ENCODE data around the gene KCNQ1. TPM values are rescaled to one million over a fixed set of nuclear protein-coding genes. Genes with fewer than 3 reads are reported as not detected.

KCNQ1 gene
- total RNA-seq, 1 experiment from 2014 or later, result 1.0 TPM

GRCh38 chr11:2651826-2652271, 207.0 kb downstream of the KCNQ1 start:
- Mint-ChIP-seq H3K27me3 (ENCODE audit: insufficient read depth, unreplicated experiment) (no peaks in the 10 kb centered on the region), H3K9me3 (ENCODE audit: unreplicated experiment) (peaks cover 81% of the 10 kb centered on the region), H3K27ac (ENCODE audit: unreplicated experiment) (no peak overlapping the region), H3K36me3 (ENCODE audit: insufficient read depth, unreplicated experiment) (peaks cover 80% of the 10 kb centered on the region), H3K4me3 (ENCODE audit: unreplicated experiment) (no peak overlapping the region), H3K4me1 (ENCODE audit: low read depth, unreplicated experiment) (no peaks in the 10 kb centered on the region)
- Histone ChIP-seq H3K4me3 (ENCODE audit: low read depth, low read length) (no peak overlapping the region), H3K36me3 (ENCODE audit: control insufficient read depth, insufficient read depth, low read length) (no peaks in the 10 kb centered on the region), H3K9me3 (peaks cover 86% of the 10 kb centered on the region), H3K27me3 (replicated peaks; ENCODE audit: control insufficient read depth, insufficient read depth, low read length) (no peaks in the 10 kb centered on the region), H3K4me1 (no peaks in the 10 kb centered on the region)
- no peak for DNase-seq
- intact Hi-C loops (cut with micrococcal nuclease; ENCODE audit: unreplicated experiment), result no loop called here
- POLR2A ChIA-PET, result no interaction called here
- CTCF ChIA-PET, result no interaction called here
- TF ChIP-seq, protein P1, sequence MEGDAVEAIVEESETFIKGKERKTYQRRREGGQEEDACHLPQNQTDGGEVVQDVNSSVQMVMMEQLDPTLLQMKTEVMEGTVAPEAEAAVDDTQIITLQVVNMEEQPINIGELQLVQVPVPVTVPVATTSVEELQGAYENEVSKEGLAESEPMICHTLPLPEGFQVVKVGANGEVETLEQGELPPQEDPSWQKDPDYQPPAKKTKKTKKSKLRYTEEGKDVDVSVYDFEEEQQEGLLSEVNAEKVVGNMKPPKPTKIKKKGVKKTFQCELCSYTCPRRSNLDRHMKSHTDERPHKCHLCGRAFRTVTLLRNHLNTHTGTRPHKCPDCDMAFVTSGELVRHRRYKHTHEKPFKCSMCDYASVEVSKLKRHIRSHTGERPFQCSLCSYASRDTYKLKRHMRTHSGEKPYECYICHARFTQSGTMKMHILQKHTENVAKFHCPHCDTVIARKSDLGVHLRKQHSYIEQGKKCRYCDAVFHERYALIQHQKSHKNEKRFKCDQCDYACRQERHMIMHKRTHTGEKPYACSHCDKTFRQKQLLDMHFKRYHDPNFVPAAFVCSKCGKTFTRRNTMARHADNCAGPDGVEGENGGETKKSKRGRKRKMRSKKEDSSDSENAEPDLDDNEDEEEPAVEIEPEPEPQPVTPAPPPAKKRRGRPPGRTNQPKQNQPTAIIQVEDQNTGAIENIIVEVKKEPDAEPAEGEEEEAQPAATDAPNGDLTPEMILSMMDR (IDR thresholded peaks at IDR 0.05; ENCODE audit: insufficient read depth in 1 of 2, low read depth in 1 of 2, low read length in 1 of 2, severe bottlenecking in 1 of 2, unreplicated experiment in 1 of 2), result no peak
- BruUV-seq (replicated peaks), result no TSS peak

DNA sequence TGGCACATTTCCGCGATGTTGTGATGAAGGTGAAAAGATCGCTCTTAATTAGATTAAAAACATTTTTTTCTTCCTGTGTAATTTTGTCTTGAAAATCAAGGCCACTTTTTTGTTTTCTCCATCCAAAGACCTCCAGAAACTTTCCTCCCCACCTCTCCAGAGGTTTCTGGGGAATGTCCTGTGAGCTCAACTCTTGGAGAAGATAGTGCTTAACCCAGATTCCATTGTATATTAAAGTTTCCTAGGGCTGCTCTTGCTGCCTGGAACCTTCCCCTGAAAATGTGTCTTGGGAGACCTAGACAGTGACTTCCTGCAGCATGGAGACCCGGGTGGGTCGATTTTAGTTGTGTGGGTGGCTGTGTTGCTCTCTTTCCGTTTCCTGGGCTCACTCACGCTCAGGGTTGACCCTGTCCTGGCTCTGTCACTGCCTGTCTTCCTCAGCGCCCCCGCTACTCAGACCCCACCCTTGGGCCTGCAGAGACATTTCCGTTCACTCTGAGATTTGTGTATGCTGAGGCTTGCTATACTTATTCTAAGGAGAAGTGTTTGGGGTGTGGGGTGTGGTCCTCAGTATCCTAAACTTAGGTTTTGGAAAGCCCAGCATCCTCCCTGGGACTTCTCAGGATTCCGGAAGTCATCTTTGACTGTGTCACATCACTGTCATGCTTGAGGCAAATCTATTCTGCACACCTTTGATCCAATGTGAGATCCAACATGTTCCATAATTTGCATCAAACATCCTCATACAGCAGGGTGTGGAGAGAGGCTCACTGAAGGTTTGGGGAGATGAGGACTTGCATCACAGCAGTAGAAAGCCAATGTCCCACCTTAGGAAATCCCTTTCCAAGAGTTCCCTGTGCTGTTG, 207.8 kb downstream of the KCNQ1 start:
- H3K9me3 ChIP-seq, result peaks cover 84% of the 10 kb centered on the region
- no peak overlapping the region for H3K4me3 Mint-ChIP-seq (ENCODE audit: unreplicated experiment)
- no peaks in the 10 kb centered on the region for H3K36me3 ChIP-seq (ENCODE audit: control insufficient read depth, insufficient read depth, low read length)
- H3K4me1 ChIP-seq, result no peaks in the 10 kb centered on the region
- BruUV-seq (replicated peaks), result no TSS peak
- DNase-seq, result no peak
- H3K27me3 Mint-ChIP-seq (ENCODE audit: insufficient read depth, unreplicated experiment), result no peaks in the 10 kb centered on the region
- no peak overlapping the region for H3K4me3 ChIP-seq (ENCODE audit: low read depth, low read length)
- H3K27ac Mint-ChIP-seq (ENCODE audit: unreplicated experiment), result no peak overlapping the region
- H3K4me1 Mint-ChIP-seq (ENCODE audit: low read depth, unreplicated experiment), result no peaks in the 10 kb centered on the region
- H3K36me3 Mint-ChIP-seq (ENCODE audit: insufficient read depth, unreplicated experiment), result peaks cover 77% of the 10 kb centered on the region
- peaks cover 81% of the 10 kb centered on the region for H3K9me3 Mint-ChIP-seq (ENCODE audit: unreplicated experiment)
- ChIA-PET CTCF (no interaction called here), POLR2A (interaction anchor here (0.6 kb wide), 1 partner anchor 103 kb away, joined by 3 read pairs; no protein-coding TSS in a partner anchor)
- H3K27me3 ChIP-seq (replicated peaks; ENCODE audit: control insufficient read depth, insufficient read depth, low read length), result no peaks in the 10 kb centered on the region
- intact Hi-C loops (cut with micrococcal nuclease; ENCODE audit: unreplicated experiment), result no loop called here
- TF ChIP-seq, protein P1 (IDR thresholded peaks at IDR 0.05; ENCODE audit: insufficient read depth in 1 of 2, low read depth in 1 of 2, low read length in 1 of 2, severe bottlenecking in 1 of 2, unreplicated experiment in 1 of 2), result no peak

- ChIA-PET CTCF (no interaction called here), POLR2A (interaction anchor here (0.6 kb wide), 1 partner anchor 102 kb away, joined by 3 read pairs; no protein-coding TSS in a partner anchor)
- intact Hi-C loops (cut with micrococcal nuclease; ENCODE audit: unreplicated experiment), result no loop called here
- no peaks in the 10 kb centered on the region for H3K27me3 ChIP-seq (replicated peaks; ENCODE audit: control insufficient read depth, insufficient read depth, low read length)
- peaks cover 81% of the 10 kb centered on the region for H3K9me3 Mint-ChIP-seq (ENCODE audit: unreplicated experiment)
- no peak overlapping the region for H3K27ac Mint-ChIP-seq (ENCODE audit: unreplicated experiment)
- H3K36me3 Mint-ChIP-seq (ENCODE audit: insufficient read depth, unreplicated experiment), result peaks cover 74% of the 10 kb centered on the region
- no peaks in the 10 kb centered on the region for H3K4me1 Mint-ChIP-seq (ENCODE audit: low read depth, unreplicated experiment)
- BruUV-seq (replicated peaks), result no TSS peak
- DNase-seq, result no peak
- peaks cover 87% of the 10 kb centered on the region for H3K9me3 ChIP-seq
- no peaks in the 10 kb centered on the region for H3K4me1 ChIP-seq
- H3K4me3 ChIP-seq (ENCODE audit: low read depth, low read length), result no peak overlapping the region
- H3K4me3 Mint-ChIP-seq (ENCODE audit: unreplicated experiment), result peak overlapping the region; percentile 6
- TF ChIP-seq, protein P1 (IDR thresholded peaks at IDR 0.05; ENCODE audit: insufficient read depth in 1 of 2, low read depth in 1 of 2, low read length in 1 of 2, severe bottlenecking in 1 of 2, unreplicated experiment in 1 of 2), result no peak
- H3K36me3 ChIP-seq (ENCODE audit: control insufficient read depth, insufficient read depth, low read length), result no peaks in the 10 kb centered on the region
- no peaks in the 10 kb centered on the region for H3K27me3 Mint-ChIP-seq (ENCODE audit: insufficient read depth, unreplicated experiment)
These were observed 208.4 kb downstream of the KCNQ1 start for GRCh38 chr11:2653198-2653551.

Data from Caco-2 (cell line).